Hepatocyte (in vitro differentiated cells): Measurements from ENCODE around the gene SEL1L3.

Source experiments
- CTCF ChIP-seq: fragments of 200-600 bp; sonication (generic); IDR thresholded peaks from 2 replicates; pipeline ENCODE4 v1.5.1; 2016; ENCODE audit warnings: antibody characterized with exemption, mild to moderate bottlenecking; ENCODE audit not compliant: poor library complexity
- EZH2 ChIP-seq: fragments of 200-600 bp; sonication (generic); IDR thresholded peaks from 2 replicates; pipeline ENCODE4 v1.6.1; 2016; ENCODE audit warnings: antibody characterized with exemption, mild to moderate bottlenecking, borderline replicate concordance

GRCh38 chr4:25811374-25811690 is 51.5 kb downstream of the SEL1L3 start:
- TF ChIP-seq CTCF (no peak), EZH2 (no peak)
